Lower leg skin (tissue), 3 donors: Measurements from ENCODE around the gene UPF1.

Experiments used
- CTCF ChIP-seq, 3 donors: fragments of 450-650 bp; IDR thresholded peaks; one replicate each; pipeline ENCODE4 v1.5.1; 2016; ENCODE audit warnings: antibody characterized with exemption in 3 of 3, mild to moderate bottlenecking in 3 of 3, moderate library complexity in 2 of 3
- POLR2A ChIP-seq, 2 donors: fragments of 450-650 bp; IDR thresholded peaks; one replicate each; pipeline ENCODE4 v1.6.1; 2016 to 2017; ENCODE audit warnings: antibody characterized with exemption in 2 of 2, mild to moderate bottlenecking in 1 of 2, moderate library complexity in 1 of 2

- TF ChIP-seq CTCF (IDR thresholded peaks at IDR 0.05) (no peak), POLR2A (IDR thresholded peaks at IDR 0.05) (no peak)
Measured at GRCh38 chr19:18904334-18905057, 72.7 kb downstream of the UPF1 start.
